Tibial artery (tissue), 4 donors: ENCODE results near the gene FAM131A.
A peak's percentile ranks its signal among the peaks of the same experiment; 100 is the strongest.

ENCODE experiments used
- DNase-seq, 2 donors: peaks; one replicate each; pipeline ENCODE4 v3.0.0-alpha.2; 2019
- H3K27ac ChIP-seq, 2 donors: fragments of 200-600 bp; sonication (generic) in 1 of 2; 1 replicate in 1 of 2; 2 replicates in 1 of 2; pipeline ENCODE4 v1.5.1; 2018 to 2019; ENCODE audit warnings: mild to moderate bottlenecking in 1 of 2
- H3K27me3 ChIP-seq, 2 donors: fragments of 200-600 bp; sonication (generic) in 1 of 2; one replicate each; pipeline versions ENCODE4 v1.5.1 to v1.6.0; 2016 to 2019
- H3K36me3 ChIP-seq, 3 donors: fragments of 200-600 bp; sonication (generic) in 2 of 3; one replicate each; pipeline ENCODE4 v1.5.1; 2016 to 2019; ENCODE audit warnings: mild to moderate bottlenecking in 2 of 3
- H3K4me1 ChIP-seq, 4 donors: fragments of 200-600 bp; sonication (generic) in 2 of 4; 1 replicate in 3 of 4; 2 replicates in 1 of 4; pipeline ENCODE4 v1.5.1; 2016 to 2019
- H3K4me3 ChIP-seq, 2 donors: fragments of 200-600 bp; sonication (generic) in 1 of 2; 1 replicate in 1 of 2; 2 replicates in 1 of 2; pipeline ENCODE4 v1.5.1; 2018 to 2019; ENCODE audit warnings: mild to moderate bottlenecking in 2 of 2
- H3K9me3 ChIP-seq, 3 donors: fragments of 200-600 bp; sonication (generic) in 1 of 3; one replicate each; pipeline ENCODE4 v1.5.1; 2016 to 2019
- CTCF ChIP-seq, 2 experiments: fragments of 200-600 bp in 1 of 2; fragments of 450-650 bp in 1 of 2; IDR thresholded peaks; one replicate each; pipeline ENCODE4 v1.5.1; 2017 to 2019; ENCODE audit warnings: antibody characterized with exemption in 2 of 2, mild to moderate bottlenecking in 1 of 2, moderate library complexity in 1 of 2
- intact Hi-C: fragments of 100-400 bp; cut with DNase I; formaldehyde crosslinking; loops from one replicate; pipeline ENCODE4 v1.15.0; 2023; ENCODE audit warnings: low total_unique reads

FAM131A gene

GRCh38 chr3:184333190-184333589, 4.2 kb upstream of the FAM131A start:
- Histone ChIP-seq H3K27me3 (no peaks in the 10 kb centered on the region), H3K27ac (peak overlapping the region in 1 of 2 donors; percentile 36), H3K4me1 (peaks cover 0 to 23% (median 12%) of the 10 kb centered on the region in 4 donors), H3K4me3 (no peak overlapping the region), H3K36me3 (peaks cover 60 to 71% (median 70%) of the 10 kb centered on the region in 3 donors), H3K9me3 (no peaks in the 10 kb centered on the region)
- no peak for TF ChIP-seq CTCF (IDR thresholded peaks at IDR 0.05)
- DNase-seq = no peak
- intact Hi-C loops = no loop called here

GRCh38 chr3:184333700-184334099, 3.7 kb upstream of the FAM131A start:
- Histone ChIP-seq H3K27ac (peak overlapping the region; percentile 36 to 97), H3K4me1 (peaks cover 0 to 26% (median 17%) of the 10 kb centered on the region in 4 donors)
- intact Hi-C loops = no loop called here

GRCh38 chr3:184334470-184335158, 2.8 kb upstream of the FAM131A start:
- no peak for TF ChIP-seq CTCF (IDR thresholded peaks at IDR 0.05)
- no peak overlapping the region for H3K4me3 ChIP-seq
- intact Hi-C loops = no loop called here
- DNase-seq = no peak
- no peaks in the 10 kb centered on the region for H3K9me3 ChIP-seq
- H3K27me3 ChIP-seq = no peaks in the 10 kb centered on the region
- peaks cover 0 to 35% (median 25%) of the 10 kb centered on the region in 4 donors for H3K4me1 ChIP-seq
- peaks cover 45 to 57% (median 56%) of the 10 kb centered on the region in 3 donors for H3K36me3 ChIP-seq
- peak overlapping the region; percentile 97 to 98 for H3K27ac ChIP-seq

More at GRCh38 chr3:184333700-184334099, 3.7 kb upstream of the FAM131A start:
- TF ChIP-seq CTCF (IDR thresholded peaks at IDR 0.05) = no peak
- no peaks in the 10 kb centered on the region for H3K9me3 ChIP-seq
- H3K36me3 ChIP-seq = peaks cover 54 to 66% (median 65%) of the 10 kb centered on the region in 3 donors
- H3K4me3 ChIP-seq = no peak overlapping the region
- no peak for DNase-seq
- H3K27me3 ChIP-seq = no peaks in the 10 kb centered on the region

GRCh38 chr3:184335291-184335660, 2.1 kb upstream of the FAM131A start:
- no peak for TF ChIP-seq CTCF (IDR thresholded peaks at IDR 0.05)
- H3K27me3 ChIP-seq = no peaks in the 10 kb centered on the region
- intact Hi-C loops = no loop called here
- peak overlapping the region; percentile 97 to 98 for H3K27ac ChIP-seq
- H3K4me3 ChIP-seq = peak overlapping the region; percentile 90 to 94
- no peak for DNase-seq
- peaks cover 39 to 50% (median 49%) of the 10 kb centered on the region in 3 donors for H3K36me3 ChIP-seq
- H3K4me1 ChIP-seq = peaks cover 0 to 39% (median 27%) of the 10 kb centered on the region in 4 donors
- H3K9me3 ChIP-seq = no peaks in the 10 kb centered on the region

- Histone ChIP-seq H3K9me3 (no peaks in the 10 kb centered on the region), H3K27me3 (no peaks in the 10 kb centered on the region), H3K27ac (peak overlapping the region; percentile 97 to 98), H3K4me3 (peak overlapping the region; percentile 90 to 94), H3K4me1 (peaks cover 0 to 39% (median 27%) of the 10 kb centered on the region in 4 donors), H3K36me3 (peaks cover 32 to 44% (median 44%) of the 10 kb centered on the region in 3 donors)
- intact Hi-C loops = loop anchor here (1.0 to 2.0 kb wide), 2 partner anchors 21 to 27 kb away; no protein-coding TSS in a partner anchor
- DNase-seq = peak; percentile 79 to 92
- TF ChIP-seq CTCF (IDR thresholded peaks at IDR 0.05) = no peak
These were observed 1.5 kb upstream of the FAM131A start for GRCh38 chr3:184335661-184336546.
